Dedifferentiated amniotic fluid mesenchymal stem cell (primary cell): ENCODE data around the gene EFHC1.

Source experiments
- DNase-seq: peaks from one replicate; pipeline ENCODE4 v3.0.0-alpha.2; 2016; ENCODE audit errors: extremely low spot score

EFHC1 gene

GRCh38 chr6:52555518-52556233 lies 135.5 kb downstream of the EFHC1 start:
- DNase-seq = peak; percentile 51

DNA sequence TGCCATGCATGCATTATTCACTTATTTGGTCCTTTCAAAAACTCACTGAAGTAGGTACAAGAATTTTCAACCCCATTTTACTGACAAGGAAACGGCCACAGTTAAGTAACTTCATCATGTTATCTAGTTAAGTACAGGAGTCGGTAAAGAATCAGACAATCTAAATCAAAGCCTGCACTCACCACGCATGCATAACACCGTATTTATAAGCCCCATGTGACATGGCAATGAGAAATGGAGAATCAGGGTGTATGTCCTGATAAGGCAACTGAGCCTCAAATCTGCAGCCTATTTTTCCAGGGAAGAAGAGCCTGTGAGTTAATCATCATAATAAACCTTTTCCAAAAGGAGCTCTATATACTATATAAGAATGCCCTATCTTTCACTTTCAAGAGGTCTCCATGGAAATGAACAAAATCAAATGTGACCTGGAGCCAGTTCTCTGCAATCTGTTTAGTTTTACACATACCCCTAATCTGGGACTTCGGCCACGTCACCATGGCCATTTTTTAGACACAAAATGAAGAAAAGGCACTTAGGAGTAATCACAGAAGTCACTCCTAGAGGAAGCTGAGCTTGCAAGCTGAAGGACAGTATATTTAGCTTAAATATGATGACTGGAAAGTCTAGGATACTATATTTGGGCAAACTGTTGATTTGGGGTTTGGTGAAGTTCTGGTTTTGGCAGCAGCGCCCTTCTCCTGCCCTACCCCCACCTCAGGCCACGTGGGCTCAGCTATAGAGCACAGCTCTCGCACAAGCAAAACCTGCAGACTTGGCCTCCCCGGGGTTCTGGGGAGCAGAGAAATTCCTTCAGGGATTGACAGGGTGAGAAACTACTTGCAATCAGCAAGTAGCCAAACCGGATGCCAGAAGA lies 137.5 kb downstream of the EFHC1 start:
- no peak for DNase-seq

DNA sequence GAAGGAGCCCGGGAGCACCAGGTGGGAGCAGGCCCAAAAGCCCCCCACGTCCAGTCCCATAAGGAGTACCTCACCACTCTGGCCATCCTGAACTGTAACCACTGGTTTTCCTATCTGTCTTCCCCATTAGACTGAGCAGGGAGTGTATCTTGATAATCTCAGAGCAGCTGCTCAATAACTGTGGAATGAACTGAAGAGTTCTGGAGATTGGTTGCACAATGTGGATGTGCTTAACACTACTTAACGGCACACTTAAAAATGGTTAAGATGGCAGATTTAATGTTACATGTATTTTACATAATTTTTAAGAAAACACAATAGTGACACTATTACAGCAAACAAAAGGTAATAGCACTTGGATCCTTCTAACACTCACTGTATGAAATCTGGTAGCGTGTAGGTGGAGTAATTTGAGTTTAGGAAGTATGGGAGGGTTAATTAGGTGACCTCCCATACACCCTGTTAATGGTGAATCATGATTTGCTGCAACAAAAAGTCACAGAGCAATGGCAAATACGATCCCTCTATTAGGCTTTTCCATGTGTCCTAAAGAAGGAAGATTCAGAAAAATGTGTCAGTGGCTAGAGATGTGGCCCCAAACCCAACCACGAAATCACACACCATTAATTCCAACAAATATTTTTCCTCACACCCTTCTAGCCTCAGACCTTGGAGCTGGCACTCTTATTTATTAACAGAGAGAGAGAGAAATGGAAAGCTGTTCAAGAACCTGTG lies 138.3 kb downstream of the EFHC1 start:
- no peak for DNase-seq

DNA sequence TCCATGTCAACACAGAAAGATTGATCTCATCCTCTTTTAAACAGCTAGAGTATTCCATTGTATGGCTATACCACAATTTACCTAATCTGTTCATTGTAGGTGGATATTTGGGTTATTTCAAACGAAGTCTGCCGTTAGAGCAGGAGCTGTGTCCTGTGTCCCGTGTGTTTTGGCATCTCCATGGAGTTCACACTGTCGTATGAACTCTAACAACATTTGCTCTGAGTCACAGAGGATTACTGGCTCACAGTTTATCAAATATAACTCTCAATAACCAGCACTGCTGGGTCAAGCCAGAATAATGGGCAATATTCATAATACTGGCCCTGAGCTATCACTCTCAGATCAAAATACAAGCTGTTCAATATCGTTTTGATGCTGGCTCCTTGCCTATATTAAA lies 140.3 kb downstream of the EFHC1 start:
- DNase-seq = no peak

DNA sequence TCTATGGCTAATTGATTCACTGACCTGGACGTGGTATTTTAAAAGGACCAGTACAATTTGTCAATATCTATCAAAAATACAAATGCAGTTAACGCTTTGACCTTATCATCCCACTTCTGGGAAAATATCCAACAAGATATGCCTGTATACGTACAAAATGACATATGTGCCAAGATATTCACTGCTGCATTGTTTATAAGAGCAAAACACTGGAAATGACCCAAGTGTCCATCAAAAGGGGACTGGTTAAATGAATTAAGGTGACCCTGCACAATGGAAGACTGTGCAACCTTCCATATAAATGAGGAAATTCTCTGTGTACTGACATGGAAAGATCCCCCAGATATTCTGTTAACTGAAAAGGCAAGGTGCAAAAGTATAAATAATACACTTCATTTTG lies 142.8 kb downstream of the EFHC1 start:
- no peak for DNase-seq

GRCh38 chr6:52564856-52565255 lies 144.7 kb downstream of the EFHC1 start:
- no peak for DNase-seq

DNA sequence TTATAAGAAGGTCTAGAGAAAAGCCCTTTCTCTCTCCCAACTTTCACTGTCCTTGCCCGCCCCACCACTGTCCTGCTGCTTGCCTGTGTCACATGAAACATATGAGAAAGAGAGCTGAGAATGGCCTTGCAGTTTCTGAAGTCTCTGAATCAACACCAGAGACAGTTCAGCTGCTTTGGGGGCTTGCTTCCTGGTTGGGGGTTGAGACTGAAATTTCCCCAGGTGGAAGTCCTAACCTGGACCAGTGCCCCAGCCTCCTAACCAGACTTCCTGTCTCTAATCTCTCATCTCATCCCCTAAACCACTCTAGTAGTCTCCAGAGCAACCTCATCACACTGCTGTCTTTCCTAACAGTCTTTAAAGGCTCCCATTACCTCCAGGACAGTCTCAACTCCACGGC lies 146.1 kb downstream of the EFHC1 start:
- no peak for DNase-seq

DNA sequence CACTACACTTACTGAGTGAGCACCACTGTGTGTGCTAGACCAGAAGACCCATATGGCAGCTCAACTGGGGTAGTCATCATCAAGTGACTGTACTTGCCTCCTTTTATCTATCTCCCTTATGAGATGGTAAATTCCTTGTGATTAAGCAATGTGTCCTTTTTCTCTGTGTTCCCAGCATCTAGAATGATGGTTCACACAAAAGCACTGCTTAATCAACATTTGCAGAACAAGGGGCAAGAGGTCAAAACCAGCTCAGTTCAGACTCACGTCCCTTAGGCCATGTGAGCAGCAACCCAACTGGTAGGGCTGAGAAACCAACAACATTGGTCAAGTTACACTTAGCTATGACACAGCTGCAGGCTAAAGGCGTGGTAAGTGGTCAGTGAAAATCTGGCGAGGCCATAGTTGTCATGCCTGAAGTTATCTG lies 146.7 kb downstream of the EFHC1 start:
- peak; percentile 79 for DNase-seq

- no peak for DNase-seq
Measured at GRCh38 chr6:52568320-52568719, 148.2 kb downstream of the EFHC1 start.

- DNase-seq = no peak
Measured at GRCh38 chr6:52570291-52570700, 150.2 kb downstream of the EFHC1 start.

DNA sequence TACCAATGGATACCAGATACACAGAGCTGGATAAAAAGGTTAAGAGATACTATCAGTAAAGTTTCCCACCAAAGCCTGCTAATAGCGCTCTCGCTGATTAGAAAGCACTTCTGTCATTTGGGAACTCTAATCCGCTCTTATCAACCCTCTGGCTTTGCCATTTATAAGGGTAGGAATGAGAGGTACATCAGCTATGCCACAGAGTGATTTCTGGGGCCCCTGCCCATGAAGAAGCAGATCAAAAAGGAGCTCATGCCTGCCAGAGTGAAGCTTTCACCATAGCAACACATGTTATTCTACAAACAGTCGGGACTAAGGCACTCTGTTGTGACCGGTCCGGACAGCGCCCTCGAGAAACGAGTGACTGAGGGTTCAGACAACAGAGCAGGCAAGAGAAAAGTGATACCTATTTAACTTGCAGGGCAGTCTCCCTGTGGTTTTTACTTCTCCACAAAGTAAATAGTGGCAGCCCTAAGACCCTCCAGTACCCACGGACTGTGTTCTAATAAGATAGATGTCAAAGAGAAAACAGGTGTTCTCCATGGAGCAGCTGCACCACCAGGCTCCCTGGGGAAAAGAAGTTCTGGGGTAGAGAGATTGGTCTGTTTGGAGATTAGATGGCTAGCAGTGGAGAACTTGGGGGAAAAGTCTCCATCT lies 151.1 kb downstream of the EFHC1 start:
- no peak for DNase-seq

- DNase-seq = no peak
Measured at GRCh38 chr6:52572536-52572935, 152.4 kb downstream of the EFHC1 start.

- no peak for DNase-seq
Measured at GRCh38 chr6:52573295-52573694, 153.2 kb downstream of the EFHC1 start.
